GM12865 (cell line): ENCODE results near the gene MAP2K3.
"Not testable (repeated sequence)": the region's sequence is repeated elsewhere in the genome, so short reads cannot be mapped to it uniquely, and the experiment has no call there.

Experiments
- DNase-seq: peaks from one replicate; pipeline ENCODE4 v3.0.0; 2010; ENCODE audit warnings: low read depth
- H3K4me3 ChIP-seq: 2 replicates; pipeline ENCODE4 v1.5.1; 2011; ENCODE audit warnings: mild to moderate bottlenecking, low read depth, low read length, control low read depth
- TF ChIP-seq, protein P1 (sequence below): IDR thresholded peaks from 2 replicates; pipeline ENCODE4 v1.5.1; 2011; ENCODE audit warnings: low read length, control low read depth, low read depth, inconsistent platforms; ENCODE audit not compliant: insufficient read depth; ENCODE audit errors: missing control alignments

MAP2K3 gene

DNA sequence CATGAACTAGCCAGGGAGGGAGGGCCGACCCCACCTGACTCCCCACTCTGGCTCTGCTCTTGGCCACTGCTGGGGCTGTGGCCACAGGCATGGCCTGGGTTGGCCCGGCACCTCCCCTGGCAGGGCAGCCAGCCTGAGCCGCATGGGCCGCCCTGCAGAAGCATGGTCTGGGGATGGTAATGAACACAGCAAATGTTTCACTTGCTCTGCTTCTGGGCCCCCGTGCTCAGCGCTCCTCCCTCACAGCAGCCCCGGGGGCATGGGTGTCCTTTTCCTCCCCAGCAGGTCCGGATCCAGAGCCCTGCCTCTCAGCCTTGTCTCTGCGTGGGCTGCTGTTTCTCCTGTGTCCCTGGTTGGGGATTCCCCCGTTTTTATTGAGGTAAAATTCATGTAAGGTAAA lies 60.7 kb downstream of the MAP2K3 start:
- TF ChIP-seq, protein P1, sequence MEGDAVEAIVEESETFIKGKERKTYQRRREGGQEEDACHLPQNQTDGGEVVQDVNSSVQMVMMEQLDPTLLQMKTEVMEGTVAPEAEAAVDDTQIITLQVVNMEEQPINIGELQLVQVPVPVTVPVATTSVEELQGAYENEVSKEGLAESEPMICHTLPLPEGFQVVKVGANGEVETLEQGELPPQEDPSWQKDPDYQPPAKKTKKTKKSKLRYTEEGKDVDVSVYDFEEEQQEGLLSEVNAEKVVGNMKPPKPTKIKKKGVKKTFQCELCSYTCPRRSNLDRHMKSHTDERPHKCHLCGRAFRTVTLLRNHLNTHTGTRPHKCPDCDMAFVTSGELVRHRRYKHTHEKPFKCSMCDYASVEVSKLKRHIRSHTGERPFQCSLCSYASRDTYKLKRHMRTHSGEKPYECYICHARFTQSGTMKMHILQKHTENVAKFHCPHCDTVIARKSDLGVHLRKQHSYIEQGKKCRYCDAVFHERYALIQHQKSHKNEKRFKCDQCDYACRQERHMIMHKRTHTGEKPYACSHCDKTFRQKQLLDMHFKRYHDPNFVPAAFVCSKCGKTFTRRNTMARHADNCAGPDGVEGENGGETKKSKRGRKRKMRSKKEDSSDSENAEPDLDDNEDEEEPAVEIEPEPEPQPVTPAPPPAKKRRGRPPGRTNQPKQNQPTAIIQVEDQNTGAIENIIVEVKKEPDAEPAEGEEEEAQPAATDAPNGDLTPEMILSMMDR, result no peak
- DNase-seq, result no peak
- H3K4me3 ChIP-seq, result no peak overlapping the region

DNA sequence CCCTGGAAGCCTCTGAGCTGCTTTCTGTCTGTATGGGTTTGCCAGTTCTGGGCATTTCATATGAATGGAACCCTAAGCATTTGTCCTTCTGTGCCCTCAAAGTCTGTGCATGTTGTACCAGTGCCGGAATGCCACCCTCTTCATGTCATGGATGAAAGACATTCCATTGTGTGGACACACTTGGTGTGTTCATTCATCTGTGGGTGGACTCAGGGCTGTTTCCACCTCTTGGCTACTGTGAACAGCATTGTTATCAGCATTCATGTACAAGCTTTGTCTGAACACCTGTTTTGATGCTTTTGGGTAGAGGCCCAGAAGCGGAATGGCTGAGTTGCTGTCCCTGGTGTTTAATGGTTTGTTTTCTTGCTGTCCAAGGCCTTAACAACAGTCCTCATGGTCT lies 61.6 kb downstream of the MAP2K3 start:
- DNase-seq, result not testable (repeated sequence)

GRCh38 chr17:21346651-21347250 lies 62.2 kb downstream of the MAP2K3 start:
- not testable (repeated sequence) for DNase-seq, H3K4me3 ChIP-seq

More for the DNA sequence above, 61.6 kb downstream of the MAP2K3 start:
- not testable (repeated sequence) for H3K4me3 ChIP-seq

- DNase-seq, H3K4me3 ChIP-seq: not testable (repeated sequence)
Observed at GRCh38 chr17:21347660-21348059, 63.1 kb downstream of the MAP2K3 start.

- H3K4me3 ChIP-seq, result not testable (repeated sequence)
Observed at GRCh38 chr17:21348081-21348925, 63.8 kb downstream of the MAP2K3 start.

DNA sequence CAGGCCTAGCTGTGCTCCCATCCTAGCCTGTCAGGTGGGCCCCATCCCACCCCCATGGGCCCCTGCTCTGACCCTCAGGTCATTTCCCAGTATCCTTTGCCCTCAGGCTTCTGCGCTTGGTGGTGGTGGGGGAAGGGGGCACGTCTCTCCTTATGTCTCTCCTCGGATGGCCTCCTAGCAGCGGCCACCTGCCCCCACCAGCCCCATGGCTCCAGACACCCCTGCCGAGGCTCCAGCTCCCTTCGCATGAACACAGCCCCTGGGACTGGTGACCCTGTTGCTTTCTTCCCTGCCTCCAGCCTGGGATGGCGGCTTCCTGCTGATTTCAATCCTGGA lies 64.4 kb downstream of the MAP2K3 start:
- H3K4me3 ChIP-seq, DNase-seq: not testable (repeated sequence)

More at GRCh38 chr17:21348081-21348925, 63.8 kb downstream of the MAP2K3 start:
- DNase-seq, result not testable (repeated sequence)

DNA sequence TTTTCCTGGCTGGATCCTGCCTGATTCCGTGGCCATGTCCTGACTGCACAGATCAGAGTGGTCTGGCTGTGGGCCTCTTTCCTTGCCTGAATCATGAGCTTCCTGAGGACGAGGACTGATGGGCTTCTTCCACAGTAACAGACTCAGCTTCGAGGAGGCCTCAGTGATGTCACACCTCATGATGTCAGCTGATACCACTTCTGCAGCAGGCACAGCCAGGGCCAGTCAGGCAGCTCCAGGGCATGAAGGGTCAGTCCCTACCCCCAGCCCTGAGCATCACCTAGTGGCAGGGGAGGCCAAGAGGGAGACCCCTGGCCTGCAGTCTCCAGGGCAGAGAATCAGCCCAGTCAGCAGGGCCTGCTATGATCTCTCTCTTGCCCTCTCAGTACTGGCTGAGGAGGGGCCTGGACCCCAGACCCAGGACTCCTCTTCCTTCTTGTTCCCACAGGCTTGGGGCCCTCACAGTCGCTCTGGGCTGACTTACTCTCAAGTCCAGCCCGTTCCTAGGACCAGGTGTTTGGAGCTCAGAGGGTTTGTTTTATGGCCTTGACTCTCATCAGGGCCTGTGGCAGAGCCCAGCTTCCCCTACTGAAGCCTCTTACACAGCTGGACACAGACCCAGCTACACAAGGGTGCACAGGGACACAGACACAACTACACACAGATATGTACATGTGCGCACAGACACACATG lies 65.0 kb downstream of the MAP2K3 start:
- DNase-seq, result not testable (repeated sequence)

DNA sequence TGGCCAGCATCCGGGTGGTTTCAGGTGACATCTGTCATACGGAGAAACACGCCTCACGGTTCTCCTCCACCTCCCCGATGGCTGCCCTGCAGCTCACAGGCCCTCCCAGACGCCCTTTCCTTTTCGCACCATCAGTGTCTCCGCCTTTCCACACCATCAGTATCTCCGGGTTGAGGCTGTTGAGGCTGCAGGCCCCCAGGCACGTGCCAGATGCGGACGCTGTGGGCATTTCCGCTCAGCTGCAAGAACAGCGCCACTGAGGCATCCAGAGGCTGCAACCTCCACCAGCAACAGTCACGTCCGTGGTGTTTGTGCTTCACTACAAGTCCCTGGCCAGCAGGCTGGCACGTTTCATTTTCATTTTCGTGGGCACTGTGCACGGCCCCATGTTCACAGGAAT lies 66.0 kb downstream of the MAP2K3 start:
- DNase-seq, H3K4me3 ChIP-seq: not testable (repeated sequence)

More for the DNA sequence above, 65.0 kb downstream of the MAP2K3 start:
- not testable (repeated sequence) for H3K4me3 ChIP-seq

DNA sequence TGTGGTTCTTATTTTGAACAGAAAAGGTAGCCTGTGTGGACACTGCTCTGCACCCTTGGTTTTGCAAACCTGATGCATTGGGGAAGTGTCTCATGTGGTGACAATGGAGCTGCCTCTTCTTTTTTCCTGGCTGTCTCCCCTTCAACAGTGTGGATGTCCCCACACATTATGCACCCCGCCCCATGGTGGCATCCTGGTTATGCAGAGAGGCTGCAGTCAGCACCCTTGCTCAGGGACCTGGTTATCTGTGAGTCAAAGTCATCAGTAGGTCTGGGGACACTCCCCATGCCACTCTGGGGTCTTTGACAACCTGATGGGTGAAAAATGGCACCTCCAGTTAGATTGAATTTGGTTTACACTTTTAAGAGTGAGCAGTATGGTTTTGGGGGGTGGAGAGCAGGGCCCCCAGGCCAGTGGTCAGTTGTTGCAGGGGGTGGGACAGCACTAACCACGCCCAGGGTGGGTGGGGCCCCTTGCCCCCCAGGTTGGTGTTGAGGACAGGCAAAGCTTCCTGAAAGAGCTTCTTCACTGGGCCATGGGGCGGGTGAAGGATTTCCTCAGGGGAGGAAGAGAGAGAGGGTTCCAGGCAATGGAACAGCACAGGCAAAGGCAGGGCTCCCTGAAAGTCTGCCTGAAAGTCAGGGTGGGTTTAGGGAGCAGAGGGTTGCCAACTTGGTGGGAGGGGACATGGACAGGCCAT lies 67.0 kb downstream of the MAP2K3 start:
- H3K4me3 ChIP-seq, result no peak overlapping the region
- TF ChIP-seq, protein P1, result no peak
- no peak for DNase-seq

DNA sequence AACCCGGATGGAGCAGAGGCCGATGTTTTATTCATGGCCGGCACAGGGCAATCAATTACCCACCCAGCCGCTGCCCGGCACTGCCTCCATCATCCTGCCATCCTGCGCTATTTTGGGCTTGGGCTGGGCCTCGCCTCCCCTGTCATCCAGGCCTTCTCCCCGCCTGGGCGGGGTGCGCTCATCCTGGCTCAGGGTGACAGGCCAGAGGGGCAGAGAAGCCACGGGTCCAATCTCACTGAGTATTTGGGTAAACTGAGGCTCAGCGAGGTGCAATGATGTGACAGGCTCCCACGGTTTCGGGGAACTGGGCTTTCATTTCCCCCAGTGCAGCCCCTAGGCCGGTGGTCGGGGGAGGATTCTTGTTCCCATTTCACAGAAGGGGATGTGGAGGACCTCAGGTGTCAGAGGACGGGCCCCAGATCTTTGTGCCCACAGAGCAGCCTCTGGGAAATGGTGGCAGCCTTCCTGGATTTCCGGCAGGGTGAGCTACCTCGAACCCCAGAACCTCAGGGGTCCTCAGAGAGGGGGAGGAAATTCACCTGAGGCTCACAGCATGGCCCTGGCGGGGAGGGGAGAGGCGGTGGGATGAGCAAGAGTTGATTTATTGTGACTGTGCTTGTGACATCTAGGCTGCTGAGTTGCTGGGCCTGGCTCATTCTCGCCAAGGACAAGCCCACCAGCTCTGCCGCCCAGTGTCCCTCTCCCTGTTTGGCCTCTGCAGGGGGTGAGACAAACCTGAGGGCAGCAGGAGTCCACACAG lies 67.9 kb downstream of the MAP2K3 start:
- TF ChIP-seq, protein P1, result no peak
- DNase-seq, result no peak
- H3K4me3 ChIP-seq, result no peak overlapping the region
